SKM-1 (cell line): ENCODE results near the gene NF2.
"Not testable (repeated sequence)": the region's sequence is repeated elsewhere in the genome, so short reads cannot be mapped to it uniquely, and the experiment has no call there.

Source experiments
- DNase-seq: peaks from one replicate; lab custom pipeline; 2025; ENCODE audit not compliant: unreplicated experiment; lab: John Stamatoyannopoulos, UW

Gene NF2

DNA sequence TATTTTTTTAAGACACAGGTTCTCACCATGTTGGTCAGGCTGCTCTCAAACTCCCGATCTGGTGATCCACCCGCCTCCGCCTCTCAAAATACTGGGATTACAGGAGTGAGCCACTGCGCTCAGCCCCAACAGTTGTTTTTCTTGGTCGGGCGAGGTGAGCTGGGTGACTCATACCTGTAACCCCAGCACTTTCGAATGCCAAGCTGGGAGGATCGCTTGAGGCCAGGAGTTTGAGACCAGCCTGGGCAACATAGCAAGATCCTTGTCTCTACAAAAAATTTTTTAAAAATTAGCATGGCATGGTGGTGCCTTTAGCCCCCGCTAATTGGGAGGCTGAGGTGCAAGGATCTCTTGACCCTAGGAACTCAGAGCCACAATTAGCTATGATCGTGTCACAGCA is 7.0 kb upstream of the NF2 start:
- DNase-seq, result no peak

DNA sequence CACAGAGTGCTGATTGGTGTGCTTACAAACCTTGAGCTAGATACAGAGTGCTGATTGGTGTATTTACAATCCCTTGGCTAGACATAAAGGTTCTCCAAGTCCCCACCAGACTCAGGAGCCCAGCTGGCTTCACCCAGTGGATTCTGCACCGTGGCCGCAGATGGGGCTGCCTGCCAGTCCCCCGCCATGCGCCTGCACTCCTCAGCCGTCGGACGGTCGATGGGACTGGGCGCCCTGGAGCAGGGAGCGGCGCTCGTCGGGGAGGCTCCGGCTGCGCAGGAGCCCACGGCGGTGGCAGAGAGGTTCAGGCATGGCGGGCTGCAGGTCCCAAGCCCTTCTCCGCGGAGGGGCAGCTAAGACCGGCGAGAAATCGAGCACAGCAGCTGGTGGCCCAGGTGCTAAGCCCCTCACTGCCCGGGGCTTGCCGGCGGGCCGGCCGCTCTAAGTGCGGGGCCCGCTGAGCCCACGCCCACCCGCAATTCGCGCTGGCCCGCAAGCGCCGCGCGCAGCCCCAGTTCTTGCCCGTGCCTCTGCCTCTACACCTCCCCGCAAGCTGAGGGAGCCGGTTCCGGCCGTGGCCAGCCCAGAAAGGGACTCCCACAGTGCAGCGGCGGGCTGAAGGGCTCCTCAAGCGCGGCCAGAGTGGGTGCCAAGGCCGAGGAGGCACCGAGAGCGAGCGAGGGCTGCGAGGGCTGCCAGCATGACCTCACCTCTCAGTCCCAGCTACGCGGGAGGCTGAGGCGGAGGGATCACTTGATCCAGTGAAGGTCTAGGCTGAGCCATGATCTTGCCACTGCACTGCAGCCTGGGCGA is 5.4 kb upstream of the NF2 start:
- DNase-seq, result not testable (repeated sequence)

DNA sequence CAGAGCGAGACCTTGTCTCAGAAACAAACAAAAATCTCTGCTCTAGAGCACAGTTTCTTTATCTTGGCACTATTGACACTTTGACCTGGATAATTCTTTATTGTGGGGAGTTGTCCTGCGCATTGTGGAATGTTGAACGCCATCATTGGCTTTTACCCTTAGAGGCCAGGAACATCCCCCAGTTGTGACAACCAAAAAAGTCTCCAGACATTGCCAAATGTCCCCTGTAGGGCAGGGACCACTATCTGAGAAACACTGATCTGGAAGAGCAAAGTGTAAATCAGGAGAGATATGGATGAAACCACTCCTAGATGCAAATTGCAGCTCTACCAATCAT is 4.8 kb upstream of the NF2 start:
- no peak for DNase-seq

DNA sequence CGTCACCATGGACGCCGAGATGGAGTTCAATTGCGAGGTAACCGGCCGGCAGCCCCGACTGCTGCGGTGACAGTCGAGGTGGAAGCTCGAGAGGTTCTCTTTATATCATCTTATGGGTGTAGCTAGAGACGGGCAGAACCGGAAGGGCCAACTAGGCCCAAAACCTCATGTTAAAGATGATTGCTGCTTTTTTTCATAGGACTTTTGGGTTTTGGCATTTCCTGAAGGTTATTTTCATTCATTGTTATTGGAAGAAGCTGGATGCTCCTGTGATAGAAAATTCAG is 585 bp downstream of the NF2 start:
- DNase-seq, result peak; percentile 34

DNA sequence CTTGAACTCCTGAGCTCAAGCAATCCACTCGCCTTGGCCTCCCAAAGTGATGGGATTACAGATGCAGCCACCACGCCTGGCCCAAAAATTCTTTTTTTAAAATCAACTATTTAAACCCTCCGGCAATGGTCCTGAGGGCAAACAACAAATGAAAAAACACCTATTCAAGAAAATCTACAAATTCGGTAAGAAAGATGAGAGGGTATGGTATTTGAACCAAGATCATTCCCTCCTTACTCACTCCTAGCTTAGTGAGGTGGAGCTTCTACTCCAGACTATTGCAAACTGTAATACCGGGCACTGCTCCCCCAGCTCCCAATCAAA is 2.1 kb downstream of the NF2 start:
- DNase-seq, result no peak

DNA sequence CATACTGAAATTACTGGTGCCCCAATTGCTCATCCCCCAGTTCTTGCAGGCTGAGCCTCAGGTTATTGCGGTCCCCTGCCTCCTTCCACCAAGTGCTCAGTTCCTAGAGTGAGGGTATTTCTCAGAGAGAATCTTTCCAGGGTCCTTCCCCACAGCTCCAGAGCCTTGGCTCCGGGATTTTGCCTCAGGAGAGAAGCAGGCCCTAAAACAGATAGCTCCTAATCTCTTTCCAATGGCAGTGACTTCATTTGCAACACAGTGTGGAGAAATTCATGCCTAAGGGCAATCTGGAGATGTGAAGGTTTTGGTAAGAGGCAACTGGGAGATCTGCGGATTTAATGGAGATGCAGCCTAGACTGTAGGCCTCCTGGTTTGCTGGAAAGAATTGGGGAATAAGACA is 2.9 kb downstream of the NF2 start:
- DNase-seq, result no peak

DNA sequence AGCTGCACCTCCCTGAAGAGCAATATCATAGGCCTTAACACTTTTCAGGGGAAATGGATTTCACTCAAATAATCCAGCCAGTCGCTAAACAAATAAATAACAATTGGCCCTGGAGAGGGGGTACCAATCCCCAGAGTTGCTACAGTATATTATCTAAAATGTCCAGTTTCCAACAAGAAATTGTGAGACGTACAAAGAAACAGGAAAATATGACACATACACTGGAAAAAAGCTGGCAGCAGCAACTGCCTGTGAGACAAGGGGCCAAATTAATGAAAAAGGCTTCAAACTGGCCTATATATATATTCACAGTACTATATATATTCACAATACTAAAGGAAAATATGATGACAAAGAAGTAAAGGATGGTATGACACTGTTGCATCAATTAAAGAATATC is 4.0 kb downstream of the NF2 start:
- no peak for DNase-seq

DNA sequence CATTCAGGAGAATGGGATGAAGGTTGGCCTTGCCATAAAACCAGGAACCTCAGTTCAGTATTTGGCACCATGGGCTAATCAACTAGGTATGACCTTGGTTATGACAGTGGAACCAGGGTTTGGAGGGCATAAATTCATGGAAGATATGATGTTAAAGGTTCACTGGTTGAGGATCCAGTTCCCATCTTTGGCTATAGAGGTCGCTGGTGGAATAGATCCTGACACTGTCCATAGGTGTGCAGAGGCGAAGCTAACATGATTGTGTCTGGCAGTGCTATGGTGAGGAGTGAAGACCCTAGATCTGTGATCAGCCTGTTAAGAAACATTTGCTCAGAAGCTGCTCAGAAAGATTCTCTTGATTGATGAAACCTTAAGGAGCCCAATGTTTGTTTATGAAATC is 5.7 kb downstream of the NF2 start:
- DNase-seq, result no peak

DNA sequence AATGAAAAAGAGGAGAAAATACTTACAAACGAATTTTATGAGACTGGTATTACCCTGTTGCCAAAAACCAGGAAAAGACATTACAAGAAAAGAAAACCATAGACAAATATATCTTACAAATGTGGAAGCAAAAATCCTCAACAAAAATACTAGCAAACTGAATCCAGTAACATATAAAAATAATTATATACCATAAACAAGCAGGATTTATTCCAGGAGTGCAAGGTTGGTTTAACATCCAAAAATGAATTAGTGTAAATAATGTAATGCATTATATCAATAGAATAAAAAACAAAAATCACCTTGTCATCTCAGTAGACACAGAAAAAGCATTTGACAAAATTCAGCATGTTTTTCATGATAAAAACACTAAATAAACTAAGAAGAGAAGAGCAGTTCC is 7.3 kb downstream of the NF2 start:
- no peak for DNase-seq

DNA sequence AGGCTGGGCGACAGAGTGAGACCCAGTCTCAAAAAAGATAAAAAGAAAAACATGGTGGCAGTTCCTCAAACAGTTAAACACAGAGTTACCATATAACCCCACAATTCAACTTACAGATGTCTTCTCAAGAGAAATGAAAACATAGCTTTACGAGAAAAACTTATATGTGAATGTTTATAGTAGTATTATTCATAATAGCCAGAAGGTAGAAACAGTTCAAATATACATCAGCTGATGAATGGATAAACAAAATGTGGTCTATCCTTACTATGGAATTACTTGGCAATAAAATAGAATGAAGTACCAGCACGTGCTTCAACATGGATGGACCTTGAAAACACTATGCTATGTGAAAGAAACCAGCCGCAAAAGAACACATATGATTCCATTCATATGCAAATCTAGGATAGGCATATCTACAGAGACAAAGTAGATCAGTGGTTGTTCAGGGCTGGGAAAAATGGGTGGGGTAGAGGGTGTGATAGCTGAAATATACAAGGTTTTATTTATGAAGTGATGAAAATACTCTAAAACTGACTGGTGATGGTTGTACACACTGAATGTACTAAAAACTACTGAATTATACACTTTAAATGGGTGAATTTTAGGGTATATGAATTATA is 12.4 kb downstream of the NF2 start:
- DNase-seq, result no peak

DNA sequence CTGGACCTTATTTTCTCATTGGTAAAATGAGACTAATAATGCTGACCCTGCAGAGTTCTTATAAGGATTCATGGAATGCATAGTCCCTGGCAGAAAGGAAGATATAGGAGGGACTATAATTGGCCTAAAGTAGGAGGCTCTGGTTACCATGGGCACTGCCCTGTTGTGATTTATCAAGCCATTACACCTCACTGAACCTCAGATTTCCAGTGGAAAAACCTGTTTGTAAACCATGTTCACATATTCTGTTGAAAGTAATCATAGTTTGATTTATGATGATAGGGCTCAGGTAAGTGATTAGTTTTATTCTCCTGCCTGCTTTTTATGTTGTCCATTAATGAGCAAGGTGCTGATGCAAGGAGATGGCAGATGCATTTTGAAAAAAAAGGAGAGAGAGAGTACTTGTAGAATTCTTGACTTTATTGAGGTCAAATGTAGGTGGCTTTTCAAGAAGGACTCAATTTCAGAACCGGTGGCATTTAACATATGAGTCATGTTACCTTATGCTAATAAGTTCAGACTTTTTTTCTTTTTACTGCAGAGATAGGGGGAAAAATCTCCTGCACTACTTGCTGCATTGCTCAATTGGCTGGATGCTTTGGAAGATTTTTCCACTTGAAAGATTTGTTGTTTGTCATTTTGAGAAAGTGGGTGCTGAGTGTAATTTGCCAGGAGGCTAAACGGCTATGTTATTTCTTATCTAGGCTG is 14.6 kb downstream of the NF2 start:
- no peak for DNase-seq

DNA sequence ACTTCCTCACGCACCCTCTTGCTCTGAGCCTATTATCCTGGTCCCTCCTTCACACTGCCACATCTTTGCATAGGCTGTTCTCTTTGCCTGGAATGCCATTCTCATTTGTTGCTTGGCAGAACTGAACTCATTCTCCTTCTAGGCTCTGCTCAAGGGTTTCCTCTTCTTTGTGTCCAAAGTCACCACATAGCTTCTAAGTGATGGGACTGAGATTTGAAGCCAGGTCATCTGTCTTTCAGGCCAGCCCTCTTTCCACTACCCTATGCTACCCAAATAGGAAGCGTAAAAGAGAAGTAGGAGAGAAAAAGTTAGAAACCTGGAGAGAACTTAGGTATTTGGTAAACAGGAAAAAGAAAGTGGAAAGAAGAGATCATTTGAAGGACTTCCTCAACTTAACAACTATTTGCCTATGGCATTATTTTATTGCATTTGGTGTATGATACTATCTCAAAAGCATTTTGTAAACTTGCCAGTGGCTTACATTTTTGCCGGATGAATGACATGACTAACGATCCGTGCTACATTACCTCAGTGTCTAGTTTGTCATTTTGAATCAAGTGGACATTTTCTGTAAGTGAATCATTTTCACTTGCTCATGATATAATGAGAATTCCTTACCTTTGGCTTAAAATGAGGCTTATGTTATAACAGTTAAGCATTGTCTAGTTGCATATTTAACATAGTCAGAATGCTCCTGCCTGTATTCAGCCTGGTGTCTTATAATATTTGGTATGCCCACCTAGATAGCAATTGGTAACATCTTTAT is 18.5 kb downstream of the NF2 start:
- no peak for DNase-seq

DNA sequence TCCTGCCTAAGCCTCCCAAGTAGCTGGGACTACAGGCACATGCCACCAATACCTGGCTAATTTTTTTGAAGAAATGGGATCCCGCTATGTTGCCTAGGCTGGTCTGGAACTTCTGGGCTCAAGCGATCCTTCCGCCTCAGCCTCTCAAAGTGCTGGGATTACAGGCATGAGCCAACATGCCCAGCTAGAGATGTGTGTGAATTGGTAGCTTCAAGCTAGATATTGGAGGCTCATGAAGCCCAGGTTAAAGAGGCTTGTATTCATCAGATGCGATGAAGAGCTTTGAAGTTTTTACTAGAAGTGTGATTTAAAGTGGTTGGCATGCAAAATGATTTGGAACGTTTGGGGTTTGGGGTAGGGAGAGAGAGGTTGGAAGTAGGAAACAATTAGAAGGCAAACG is 19.6 kb downstream of the NF2 start:
- DNase-seq, result no peak

DNA sequence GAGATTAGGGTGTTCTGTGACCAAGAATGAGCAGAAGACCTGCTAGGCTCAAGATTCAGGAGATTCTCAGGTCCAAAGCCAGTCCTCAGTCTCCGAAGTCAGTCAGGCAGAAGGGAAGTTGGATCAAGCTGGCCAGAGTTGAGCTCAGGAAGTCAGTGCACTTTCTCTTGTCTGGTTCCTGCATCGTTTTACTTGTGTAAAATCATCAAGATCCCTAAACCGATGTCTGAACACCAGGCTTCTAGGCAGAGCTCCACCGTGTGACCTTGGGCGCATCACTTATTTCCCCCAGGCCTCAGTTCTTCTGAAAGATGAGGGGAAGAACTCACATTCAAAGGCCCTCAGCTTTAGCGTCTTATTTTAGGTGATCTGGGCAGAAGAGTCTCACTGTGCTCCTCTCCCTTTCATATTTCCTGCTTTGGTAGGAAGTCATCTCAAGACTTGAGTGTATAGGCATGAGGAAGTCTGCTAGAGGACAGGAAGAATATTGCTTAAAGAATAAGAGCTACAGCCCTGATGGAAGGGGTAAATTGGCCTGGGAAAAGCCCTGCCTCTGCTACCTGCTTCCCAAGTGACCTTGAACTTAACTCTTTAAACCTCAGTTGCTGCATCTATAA is 20.2 kb downstream of the NF2 start:
- DNase-seq, result no peak

DNA sequence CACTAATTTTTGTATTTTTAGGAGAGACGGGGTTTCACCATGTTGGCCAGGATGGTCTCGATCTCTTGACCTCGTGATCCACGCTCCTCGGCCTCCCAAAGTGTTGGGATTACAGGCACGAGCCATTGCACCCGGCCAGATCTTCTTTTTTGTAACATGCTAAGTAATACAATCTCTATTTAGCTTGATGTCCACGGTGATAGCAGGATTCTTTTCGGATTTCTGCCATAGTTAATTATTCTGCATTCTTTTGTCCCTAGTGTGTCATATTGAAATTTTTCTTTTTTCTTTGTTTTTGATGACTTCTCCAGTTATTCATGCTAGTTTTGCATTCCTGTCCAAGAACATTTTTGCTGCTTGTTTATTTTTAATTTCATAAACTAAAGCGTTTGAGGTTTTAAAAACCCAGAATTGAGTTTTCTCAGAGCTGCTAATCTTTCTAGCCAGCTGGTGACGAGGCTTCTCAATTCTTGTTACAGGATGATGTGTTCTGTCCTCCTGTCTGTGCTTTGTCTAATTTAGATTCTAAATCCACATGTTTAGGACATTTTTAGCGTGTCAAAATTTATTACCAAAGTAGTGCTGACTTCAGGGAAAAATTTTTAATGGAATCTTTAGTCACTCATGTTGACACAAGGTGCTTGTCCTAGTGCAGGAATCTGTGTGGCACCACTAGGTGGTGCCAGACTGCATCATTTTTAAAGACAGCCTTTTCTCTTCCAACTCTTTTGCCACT is 21.8 kb downstream of the NF2 start:
- peak; percentile 56 for DNase-seq

DNA sequence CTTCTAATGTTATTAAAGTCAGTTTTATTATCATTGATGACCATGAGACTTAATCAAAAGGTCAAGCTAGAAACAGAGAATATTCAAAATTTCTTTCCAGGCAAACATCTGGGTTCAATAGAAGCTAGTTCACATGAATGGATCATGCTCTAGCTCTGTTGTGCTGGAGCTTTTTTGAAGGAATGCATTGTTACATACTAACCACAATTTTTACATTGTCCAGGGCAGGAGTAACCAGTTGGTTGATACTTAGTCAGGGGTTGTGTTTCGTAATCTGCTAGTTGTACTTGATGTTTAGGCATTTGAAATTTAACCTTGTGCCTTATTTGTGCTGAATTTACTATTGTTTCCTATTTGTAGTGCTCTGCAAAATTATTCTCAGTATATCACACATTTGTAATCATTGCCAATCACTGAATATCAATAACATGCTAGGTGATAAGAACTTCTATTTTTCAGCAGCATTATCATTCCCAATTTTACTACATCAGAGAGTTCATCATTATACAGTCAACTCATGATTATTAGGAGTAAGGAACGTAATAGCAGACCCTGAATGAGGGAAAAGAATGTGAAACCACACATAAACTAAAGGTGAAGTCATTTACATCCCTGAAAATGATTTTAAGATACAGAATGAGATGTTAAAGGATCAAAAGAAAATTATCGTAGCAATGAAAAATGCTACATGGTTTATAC is 23.2 kb downstream of the NF2 start:
- no peak for DNase-seq

DNA sequence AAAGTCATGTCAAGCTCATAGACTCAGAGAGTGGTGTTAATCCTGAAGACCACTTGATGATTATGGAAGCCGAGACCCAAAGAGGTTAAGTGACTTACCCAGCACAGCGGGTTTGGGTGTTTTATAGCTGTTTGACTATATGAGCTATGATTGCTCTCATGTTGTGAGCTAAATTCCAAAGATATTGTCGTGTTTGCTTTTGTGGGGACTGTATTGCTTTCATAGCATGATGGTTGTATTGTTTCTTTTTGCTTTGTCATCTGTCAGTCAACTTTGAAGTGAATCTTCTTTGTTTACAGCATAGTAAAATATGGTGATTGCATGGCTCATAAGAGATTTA is 23.7 kb downstream of the NF2 start:
- no peak for DNase-seq

DNA sequence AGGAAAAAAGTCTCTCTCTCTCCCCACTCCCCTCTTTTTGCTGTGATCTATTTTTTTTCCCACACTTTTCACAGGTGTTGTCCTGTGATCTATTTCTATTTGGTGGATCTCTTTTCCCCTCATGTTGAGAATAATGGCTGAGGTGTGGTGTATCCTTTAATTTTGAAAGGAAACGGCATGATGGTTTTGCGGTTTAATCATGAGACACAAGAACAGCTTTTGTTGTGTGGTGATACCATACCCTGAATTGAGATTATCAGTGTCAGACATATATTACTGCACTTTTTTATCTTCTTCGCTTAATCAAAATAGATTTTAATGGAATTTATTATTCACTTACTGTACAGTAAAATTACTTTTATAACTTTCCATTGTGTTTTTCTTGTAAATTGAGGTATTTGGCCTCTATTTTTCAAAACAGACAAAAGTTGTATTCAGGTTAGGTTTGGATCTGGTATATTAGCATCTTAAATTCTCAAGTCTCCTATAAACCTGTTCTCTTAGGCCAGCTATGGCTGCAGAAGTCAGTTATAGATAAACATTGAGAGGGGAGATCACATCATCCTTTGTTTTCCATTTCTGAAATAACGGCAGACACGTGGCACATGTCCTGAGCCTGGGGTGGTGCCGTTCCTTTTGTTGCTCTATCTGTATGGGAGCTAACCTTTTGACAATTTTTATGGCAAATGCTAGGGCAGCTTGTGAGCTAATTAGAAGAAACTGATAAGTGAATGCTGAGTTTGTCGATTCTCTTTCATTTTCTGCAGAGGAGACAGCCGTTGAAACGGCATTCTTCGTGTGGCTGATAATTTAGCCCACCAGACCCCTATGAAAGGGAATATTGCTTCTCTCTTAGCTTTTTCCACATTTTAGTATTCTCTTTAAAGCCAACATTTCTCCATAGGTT is 25.8 kb downstream of the NF2 start:
- no peak for DNase-seq

DNA sequence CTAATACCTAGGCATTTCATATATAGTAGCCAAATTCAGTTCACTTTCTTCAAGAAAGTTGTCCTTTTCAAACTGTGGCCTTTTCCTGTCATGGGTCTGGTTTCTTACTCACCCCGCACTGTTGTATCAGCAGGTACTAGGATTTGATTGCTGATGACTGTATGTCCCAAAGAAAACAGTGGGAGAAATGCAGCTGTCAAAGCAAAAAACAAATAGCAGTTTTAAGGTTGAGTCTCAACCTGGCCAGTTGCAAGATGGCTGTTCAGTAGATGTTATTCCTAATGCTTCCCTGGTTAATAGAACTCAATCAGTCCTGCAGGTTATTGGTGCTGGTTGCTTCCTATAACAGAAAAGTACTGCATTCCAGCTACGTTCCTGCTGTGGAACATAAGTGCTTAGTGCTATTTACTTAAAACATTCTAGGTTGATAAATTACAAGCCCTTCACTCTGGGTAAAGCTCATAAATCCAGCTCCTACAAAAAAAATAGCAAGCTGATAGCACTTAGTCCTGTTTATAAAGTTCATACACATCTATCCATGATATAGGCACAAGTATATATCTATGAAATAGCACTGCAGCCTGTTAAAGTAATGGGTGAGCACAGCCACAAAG is 26.6 kb downstream of the NF2 start:
- DNase-seq, result no peak
